Measurements from ENCODE around the gene MTG1. TPM values are rescaled to one million over a fixed set of nuclear protein-coding genes. Genes with fewer than 3 reads are reported as not detected.

Gene MTG1, protein sequence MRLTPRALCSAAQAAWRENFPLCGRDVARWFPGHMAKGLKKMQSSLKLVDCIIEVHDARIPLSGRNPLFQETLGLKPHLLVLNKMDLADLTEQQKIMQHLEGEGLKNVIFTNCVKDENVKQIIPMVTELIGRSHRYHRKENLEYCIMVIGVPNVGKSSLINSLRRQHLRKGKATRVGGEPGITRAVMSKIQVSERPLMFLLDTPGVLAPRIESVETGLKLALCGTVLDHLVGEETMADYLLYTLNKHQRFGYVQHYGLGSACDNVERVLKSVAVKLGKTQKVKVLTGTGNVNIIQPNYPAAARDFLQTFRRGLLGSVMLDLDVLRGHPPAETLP
- total RNA-seq (2022; extraction: Qiagen RNA extraction), result 37.9 to 48.9 TPM (median 47.8 TPM) in 5 replicates

DNA sequence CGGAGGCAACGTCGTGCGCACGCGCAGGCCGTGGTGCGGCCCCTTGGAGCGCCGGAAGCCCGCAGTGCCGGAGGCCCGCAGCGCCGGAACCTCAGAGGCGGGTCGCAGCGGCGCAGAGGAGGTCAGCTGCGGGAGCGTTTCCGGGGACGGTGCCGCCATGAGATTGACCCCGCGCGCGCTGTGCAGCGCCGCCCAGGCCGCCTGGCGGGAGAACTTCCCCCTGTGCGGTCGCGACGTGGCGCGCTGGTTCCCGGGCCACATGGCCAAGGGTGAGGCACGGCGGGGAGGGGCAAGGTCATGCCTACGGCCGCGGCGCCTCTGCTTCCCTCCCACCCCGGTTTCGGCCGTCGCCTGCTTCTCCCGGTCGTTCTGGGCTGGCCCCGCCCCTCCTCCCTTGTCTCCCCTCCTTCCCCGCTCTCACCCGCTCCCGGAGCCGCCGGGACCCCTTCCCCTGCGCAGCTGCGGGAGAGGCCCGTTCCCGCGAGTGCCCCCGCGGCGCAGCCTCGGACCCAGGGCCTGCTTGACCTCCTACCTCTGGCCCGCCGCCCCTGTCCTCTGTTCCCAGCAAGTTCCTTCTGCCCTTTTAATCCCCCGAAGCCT lies at the start of gene MTG1:
Gene MTG1 (plus strand): TSS at position 94 of the 600 bp plus-strand sequence. CDS start 64 bp downstream, at position 158.

DNA sequence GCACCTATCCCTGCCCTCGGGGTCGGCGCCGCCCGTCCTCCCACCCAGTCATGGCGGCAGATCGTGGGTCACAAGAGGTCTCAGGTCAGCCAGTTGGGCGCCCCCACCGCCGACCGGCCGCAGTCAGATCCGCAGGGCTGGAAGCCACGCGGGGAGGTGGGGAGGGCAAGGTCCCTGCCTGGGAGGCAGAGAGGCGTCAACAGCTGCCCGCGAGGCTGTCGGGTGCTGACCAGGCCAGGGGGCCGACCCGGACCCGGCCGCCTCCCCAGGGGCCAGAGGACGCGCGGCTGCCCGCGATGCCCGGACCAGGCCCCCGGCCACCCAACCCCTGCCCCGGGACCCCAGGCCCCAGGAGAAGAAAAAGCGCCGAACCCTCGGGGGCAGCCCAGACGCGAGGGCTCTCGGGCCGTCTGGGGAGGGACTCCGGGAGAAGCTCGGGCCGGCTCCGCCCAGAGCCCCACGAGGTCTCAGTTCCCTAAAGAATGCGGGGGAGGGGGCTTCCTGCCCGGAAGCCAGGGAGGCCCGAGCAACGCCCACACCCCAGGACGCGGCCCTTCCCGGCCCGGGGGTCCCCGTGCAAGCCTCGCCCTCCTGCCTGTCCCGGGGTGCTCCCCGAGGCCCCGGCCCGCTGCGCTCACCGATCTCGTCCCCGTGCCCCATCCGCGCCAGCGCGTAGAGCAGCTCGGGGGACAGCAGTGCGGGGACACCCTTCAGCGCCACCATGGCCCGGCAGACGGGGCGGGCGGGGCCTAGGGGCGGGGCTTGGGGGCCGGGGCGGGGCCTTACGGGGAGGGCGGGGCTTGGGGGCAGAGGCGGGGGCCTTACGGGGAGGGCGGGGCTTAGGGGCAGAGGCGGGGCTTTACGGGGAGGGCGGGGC lies 36.4 kb upstream of the MTG1 start, which contains the start of gene FUOM:
Gene FUOM (minus strand): TSS at position 735 of the 877 bp plus-strand sequence. CDS start 12 bp downstream, at position 723.

DNA sequence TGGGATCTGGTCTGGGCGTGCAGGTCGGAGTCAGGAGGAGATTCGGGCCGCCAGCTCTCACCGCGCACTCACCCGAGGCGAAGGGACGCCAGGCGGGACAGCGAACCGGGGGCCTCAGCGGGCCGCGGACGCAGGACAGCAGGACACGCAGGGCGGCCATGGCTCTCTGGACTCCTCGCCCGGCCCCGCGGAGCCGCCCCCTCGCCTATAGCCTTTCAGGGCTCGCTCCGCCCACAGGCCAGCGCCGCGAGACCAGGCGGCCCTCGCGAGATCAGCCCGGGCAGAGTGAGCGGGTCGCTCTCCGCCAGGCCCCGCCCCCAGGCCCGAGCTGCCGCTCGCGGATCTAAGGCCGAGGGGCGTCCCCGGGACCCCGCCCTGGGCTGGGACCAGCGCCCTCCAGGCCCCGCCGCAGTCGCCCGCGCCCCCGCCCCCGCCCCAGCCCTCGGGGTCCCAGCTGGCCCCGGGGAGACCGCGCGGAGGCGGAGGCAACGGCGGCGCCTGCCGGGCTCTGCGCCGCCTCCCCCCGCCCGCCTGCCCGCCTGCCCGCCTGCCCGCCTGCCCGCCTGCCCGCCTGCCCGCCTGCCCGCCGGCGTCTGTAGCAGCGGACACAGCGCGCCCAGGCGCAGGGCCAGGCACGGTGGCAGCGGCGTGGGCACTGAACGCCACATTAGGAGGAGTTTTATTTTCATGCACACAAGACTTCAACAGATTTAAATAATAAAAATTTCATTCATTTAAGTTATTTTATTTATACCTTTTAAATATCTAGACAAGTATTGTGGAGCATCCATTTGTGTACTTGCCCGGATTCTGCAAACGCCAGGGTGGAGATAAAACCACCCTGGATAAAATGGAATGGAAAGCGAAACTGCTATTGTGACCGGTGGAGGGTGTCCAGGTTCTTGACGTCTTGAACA lies 20.5 kb upstream of the MTG1 start, which contains the start of gene ECHS1:
Gene ECHS1 (minus strand): TSS at position 181 of the 917 bp plus-strand sequence. CDS start 21 bp downstream, at position 160.

DNA sequence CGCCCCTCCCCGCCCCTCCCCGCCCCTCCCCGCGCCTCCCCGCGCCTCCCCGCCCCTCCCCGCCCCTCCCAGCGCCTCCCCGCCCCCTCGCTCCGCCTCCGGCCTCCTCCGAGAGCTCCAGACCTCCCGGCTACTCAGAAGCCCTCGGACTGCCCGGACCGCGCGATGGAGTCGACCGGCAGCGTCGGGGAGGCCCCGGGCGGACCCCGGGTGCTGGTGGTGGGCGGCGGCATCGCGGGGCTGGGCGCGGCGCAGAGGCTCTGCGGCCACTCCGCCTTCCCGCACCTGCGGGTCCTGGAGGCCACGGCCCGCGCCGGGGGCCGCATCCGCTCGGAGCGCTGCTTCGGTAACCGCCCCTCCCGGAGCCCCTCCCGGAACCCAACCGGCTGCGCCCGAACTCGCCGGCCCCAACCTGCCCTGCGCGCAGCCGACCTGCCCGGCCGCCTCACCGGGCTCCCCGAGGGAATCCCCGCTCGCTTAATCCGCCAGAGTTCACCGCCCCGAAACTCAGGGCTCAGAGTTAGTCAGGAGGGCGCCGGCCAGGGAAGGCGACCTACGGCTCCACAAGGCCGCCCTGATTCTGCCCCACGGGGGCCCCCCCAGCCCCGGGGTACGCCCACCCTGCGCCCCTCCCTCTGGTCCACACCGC lies 14.7 kb upstream of the MTG1 start, which contains the start of gene PAOX:
Gene PAOX (plus strand): TSS at position 111 of the 649 bp plus-strand sequence. CDS start 55 bp downstream, at position 166.

DNA sequence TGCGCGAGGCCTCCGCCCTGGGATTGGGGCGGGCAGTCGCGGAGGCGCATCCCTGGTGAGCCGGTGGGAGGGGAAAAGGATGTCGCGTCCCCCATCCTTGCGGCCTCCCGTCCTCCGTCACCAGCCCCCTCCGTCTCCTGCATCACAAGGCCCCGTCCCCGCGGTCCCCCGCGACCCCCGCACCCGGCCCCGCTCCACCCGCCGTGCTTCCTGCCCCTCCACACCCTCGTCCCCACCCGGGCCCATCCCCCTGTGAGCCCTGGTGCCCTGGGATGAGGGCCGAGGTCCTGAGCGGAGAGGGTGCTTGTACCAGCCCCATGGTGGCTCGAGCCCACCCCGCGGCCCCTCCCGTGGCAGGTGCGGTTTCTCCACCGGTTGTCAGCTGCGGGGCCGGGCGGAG lies 30.6 kb downstream of the MTG1 start, which contains the start of gene SPRN:
Gene SPRN (minus strand): TSS at position 25 of the 400 bp plus-strand sequence. CDS start 944 bp downstream, outside the sequence.

DNA sequence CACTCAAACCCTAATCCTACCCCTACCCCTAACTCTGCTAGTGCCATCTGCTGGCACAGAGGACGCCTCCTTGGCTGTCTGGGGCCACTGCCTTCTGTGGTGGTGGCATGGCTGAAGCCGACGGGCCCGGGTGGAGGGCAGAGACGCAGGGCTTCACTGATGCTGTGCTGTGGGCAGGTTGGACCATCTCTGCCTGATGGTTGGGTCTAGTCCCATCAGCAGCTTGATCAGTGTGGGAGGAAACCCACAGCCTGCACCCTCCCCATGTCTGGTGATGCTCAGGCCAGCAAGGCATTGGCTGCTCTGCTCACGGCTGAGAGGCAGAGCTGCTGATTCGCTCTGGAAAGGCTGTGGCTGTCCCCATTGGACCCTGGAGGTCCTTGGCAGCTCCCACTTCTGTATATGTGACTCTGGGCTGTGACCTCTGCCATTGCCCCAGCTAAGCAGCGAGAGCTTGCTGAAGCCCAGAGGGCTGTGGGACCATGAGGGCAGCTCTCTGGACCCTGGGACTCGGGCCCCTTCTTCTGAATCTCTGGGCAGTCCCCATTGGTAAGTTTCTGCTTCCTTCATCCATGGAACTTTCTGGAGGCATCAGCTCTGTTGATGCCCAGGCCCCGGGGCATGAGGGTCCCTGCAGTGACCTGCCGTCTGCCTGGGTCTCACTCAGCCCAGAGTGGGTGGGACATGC lies 59.7 kb downstream of the MTG1 start, which contains the start of gene SCART1:
Gene SCART1 (plus strand): TSS at position 430 of the 688 bp plus-strand sequence. CDS start 53 bp downstream, at position 483.

Other genes with a start within 250 kb of the MTG1 start
- gene KNDC1, start 233.9 kb upstream of the MTG1 start, total RNA-seq (2022; extraction: Qiagen RNA extraction), result 0.60 to 1.5 TPM (median 1.3 TPM) in 5 replicates
- gene UTF1, start 163.9 kb upstream of the MTG1 start, total RNA-seq (2022; extraction: Qiagen RNA extraction), result not detected in 5 replicates
- not detected in 5 replicates for gene VENTX, start 156.3 kb upstream of the MTG1 start, total RNA-seq (2022; extraction: Qiagen RNA extraction)
- 1.2 to 2.9 TPM (median 2.6 TPM) in 5 replicates for gene ADAM8, start 117.3 kb upstream of the MTG1 start, total RNA-seq (2022; extraction: Qiagen RNA extraction)
- gene TUBGCP2, start 85.3 kb upstream of the MTG1 start, total RNA-seq (2022; extraction: Qiagen RNA extraction), result 36.0 to 38.5 TPM (median 37.2 TPM) in 5 replicates
- gene ZNF511, start 85.2 kb upstream of the MTG1 start, total RNA-seq (2022; extraction: Qiagen RNA extraction), result 60.8 to 75.5 TPM (median 68.0 TPM) in 5 replicates
- gene CALY, start 57.3 kb upstream of the MTG1 start, total RNA-seq (2022; extraction: Qiagen RNA extraction), result 0.30 to 0.52 TPM (median 0.46 TPM) in 5 replicates
- gene PRAP1, start 46.8 kb upstream of the MTG1 start, total RNA-seq (2022; extraction: Qiagen RNA extraction), result 0.09 to 0.21 TPM (median 0.13 TPM) in 3 of 5 replicates, not detected in the others
- gene FUOM, start 36.1 kb upstream of the MTG1 start, total RNA-seq (2022; extraction: Qiagen RNA extraction), result 11.3 to 14.6 TPM (median 13.2 TPM) in 5 replicates
- 130 to 143 TPM (median 133 TPM) in 5 replicates for gene ECHS1, start 20.8 kb upstream of the MTG1 start, total RNA-seq (2022; extraction: Qiagen RNA extraction)
- 1.4 to 2.5 TPM (median 2.0 TPM) in 5 replicates for gene PAOX, start 14.9 kb upstream of the MTG1 start, total RNA-seq (2022; extraction: Qiagen RNA extraction)
- gene SPRN, start 30.5 kb downstream of the MTG1 start, total RNA-seq (2022; extraction: Qiagen RNA extraction), result 0.30 to 0.41 TPM (median 0.33 TPM) in 5 replicates
- gene SCART1, start 59.8 kb downstream of the MTG1 start, total RNA-seq (2022; extraction: Qiagen RNA extraction), result 0.14 to 0.33 TPM (median 0.29 TPM) in 5 replicates
- gene CYP2E1, start 133.2 kb downstream of the MTG1 start, total RNA-seq (2022; extraction: Qiagen RNA extraction), result 0.11 to 0.18 TPM (median 0.17 TPM) in 5 replicates
- gene SYCE1, start 171.4 kb downstream of the MTG1 start, total RNA-seq (2022; extraction: Qiagen RNA extraction), result not detected in 5 replicates
- 0.10 to 0.24 TPM (median 0.14 TPM) in 5 replicates for gene FRG2B, start 232.6 kb downstream of the MTG1 start, total RNA-seq (2022; extraction: Qiagen RNA extraction)

All from A549 treated with dexamethasone at 1 μM for 4 hours (cell line).